Aorta (tissue), 5 donors: Measurements from ENCODE around the gene FAT2. TPM values are rescaled to one million over a fixed set of nuclear protein-coding genes. Genes with fewer than 3 reads are reported as not detected.

Experiments
- ATAC-seq: fragments of 200-7000 bp; cut with Tn5 transposase; one replicate; pipeline ENCODE4 v1.9.1; 2022; ENCODE audit warnings: moderate library complexity; ENCODE audit not compliant: low FRiP score
- DNase-seq, 2 donors: peaks; one replicate each; pipeline ENCODE4 v3.0.0-alpha.2; 2020
- H3K27ac ChIP-seq, 2 donors: one replicate each; pipeline ENCODE4 v1.5.1; 2013; ENCODE audit warnings: low read length in 2 of 2, mild to moderate bottlenecking in 2 of 2, moderate library complexity in 2 of 2, control low read depth in 1 of 2, inconsistent platforms in 1 of 2, low read depth in 1 of 2
- H3K27me3 ChIP-seq, 2 donors: one replicate each; pipeline ENCODE4 v1.6.1; 2013; ENCODE audit warnings: control low read depth in 1 of 2, low read length in 1 of 2, mild to moderate bottlenecking in 1 of 2, moderate library complexity in 1 of 2; ENCODE audit not compliant: insufficient read depth in 2 of 2, control insufficient read depth in 1 of 2
- H3K36me3 ChIP-seq, 2 donors: one replicate each; pipeline ENCODE4 v1.6.1; 2013; ENCODE audit warnings: control low read depth in 1 of 2, low read length in 1 of 2, mild to moderate bottlenecking in 1 of 2; ENCODE audit not compliant: insufficient read depth in 2 of 2, control insufficient read depth in 1 of 2
- H3K4me1 ChIP-seq, 2 donors: one replicate each; pipeline ENCODE4 v1.6.1; 2013; ENCODE audit warnings: low read length in 2 of 2, control low read depth in 1 of 2, mild to moderate bottlenecking in 1 of 2, moderate library complexity in 1 of 2; ENCODE audit not compliant: insufficient read depth in 2 of 2, control insufficient read depth in 1 of 2
- H3K4me3 ChIP-seq, 2 donors: one replicate each; pipeline ENCODE4 v1.5.1; 2013; ENCODE audit warnings: low read length in 2 of 2, control low read depth in 1 of 2, mild to moderate bottlenecking in 1 of 2
- H3K9me3 ChIP-seq: one replicate; pipeline ENCODE4 v1.6.1; 2013; ENCODE audit warnings: mild to moderate bottlenecking, low read length; ENCODE audit not compliant: control insufficient read depth
- WGBS, 2 donors: extraction: QIAGEN DNeasy Blood & Tissue Kit; methylation state at CpG; one replicate each; pipeline ENCODE4 v1.1.7; 2013; 5-methylcytosine and 5-hydroxymethylcytosine counted together
- intact Hi-C, 2 donors: fragments of 100-400 bp; cut with DNase I; formaldehyde crosslinking; loops; one replicate each; pipeline versions ENCODE4 v1.14.2 to v1.15.0; 2022
- polyA plus RNA-seq, 2 donors: library from polyadenylated mRNA; stranded (reverse); fragments of 200-250 nt; gene quantifications; one replicate each; pipeline ENCODE4 v1.2.3, GENCODE V29; 2013
- total RNA-seq, 2 donors: library from RNA; stranded (reverse); fragmentation: NEBNext Ultra II Directional; extraction: Animal tissue kit (Norgen Biotek cat#: 25700); gene quantifications; one replicate each; pipeline ENCODE4 v1.2.1, GENCODE V29; 2021
- donor health status: healthy with polysubstance abuse.
- donor health status: Bipolar disorder and iron deficiency.
- donor health status: DM: no; HTN: no; CAD: no.
- donor health status: DM: no; HTN: no; CAD: no.
- donor health status: DM: yes; HTN: yes; CAD: no.

The FAT2 gene
- total and polyA plus RNA-seq, 4 donors: 0.15 TPM; not detected in 3

DNA sequence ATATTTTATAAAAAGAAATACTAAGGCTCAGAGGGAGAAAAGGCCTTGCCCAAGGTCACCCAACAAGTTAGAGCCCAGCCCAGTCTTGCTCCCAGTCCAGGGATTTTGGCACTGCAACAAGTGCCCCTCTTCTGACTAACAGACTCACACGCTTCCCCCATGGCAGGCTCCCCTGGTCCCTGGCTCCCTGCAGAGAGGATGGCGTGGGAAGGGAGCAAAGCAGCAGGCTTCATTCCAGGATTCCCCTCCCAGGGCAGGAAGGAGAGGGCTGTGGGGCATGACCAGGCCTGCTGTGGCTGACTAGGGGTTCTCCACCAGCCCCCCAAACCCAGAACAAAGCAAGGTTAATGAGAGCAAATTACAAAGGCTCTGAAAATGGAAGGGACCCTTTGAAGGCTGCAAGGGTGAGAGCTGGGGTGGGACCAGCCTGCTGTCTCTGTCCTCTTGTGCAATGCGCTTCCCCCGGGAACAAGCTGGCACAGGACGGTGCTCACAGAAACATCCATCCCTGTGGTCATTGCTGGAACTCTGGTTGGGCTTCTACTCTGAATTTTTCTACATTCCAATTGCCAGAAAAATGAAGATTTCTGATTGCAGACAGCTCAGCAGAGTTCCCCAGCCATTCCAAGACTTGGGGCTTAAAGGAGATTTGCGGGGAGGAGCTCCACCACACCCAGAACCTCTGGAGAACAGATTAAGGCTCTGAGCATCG, 37.1 kb upstream of the FAT2 start:
- WGBS, 2 donors: 40 to 42% methylated on average over 7 of the region's 7 CpGs
- no peak overlapping the region for H3K4me3 ChIP-seq
- H3K36me3 ChIP-seq: no peaks in the 10 kb centered on the region
- peak; percentile 46 for ATAC-seq
- no peaks in the 10 kb centered on the region for H3K9me3 ChIP-seq
- no peaks in the 10 kb centered on the region for H3K4me1 ChIP-seq
- H3K27me3 ChIP-seq: no peaks in the 10 kb centered on the region
- peak; percentile 57 to 81 for DNase-seq
- intact Hi-C loops: no loop called here
- H3K27ac ChIP-seq: no peak overlapping the region

DNA sequence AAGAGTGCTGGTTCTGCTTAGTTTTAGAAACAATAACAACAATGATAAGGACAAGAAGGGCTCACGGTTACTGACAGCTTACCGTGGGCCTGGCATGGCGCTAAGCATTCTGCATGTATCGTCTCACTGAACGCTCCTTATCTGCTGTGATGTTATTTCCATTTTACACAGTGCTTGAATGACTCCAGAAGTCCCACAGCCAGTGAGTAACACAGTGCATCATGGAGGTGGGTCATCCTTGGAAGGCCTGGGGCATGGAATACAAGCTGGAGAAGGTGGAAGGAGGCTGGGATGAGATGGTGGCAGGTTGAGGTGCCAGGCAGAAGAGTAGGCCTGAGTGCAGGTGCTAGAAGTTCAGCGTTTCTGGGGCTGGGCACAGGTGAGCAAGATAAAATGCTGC, 36.5 kb upstream of the FAT2 start:
- Histone ChIP-seq H3K4me1 (no peaks in the 10 kb centered on the region), H3K9me3 (no peaks in the 10 kb centered on the region), H3K36me3 (no peaks in the 10 kb centered on the region), H3K27ac (no peak overlapping the region), H3K27me3 (no peaks in the 10 kb centered on the region), H3K4me3 (no peak overlapping the region)
- no peak for ATAC-seq
- WGBS, 2 donors: 82 to 83% methylated on average over 6 of the region's 6 CpGs
- no peak for DNase-seq
- intact Hi-C loops: no loop called here

GRCh38 chr5:151625285-151625684, 34.2 kb upstream of the FAT2 start:
- DNase-seq (no peak), ATAC-seq (no peak)
- no peak overlapping the region for H3K27ac ChIP-seq

DNA sequence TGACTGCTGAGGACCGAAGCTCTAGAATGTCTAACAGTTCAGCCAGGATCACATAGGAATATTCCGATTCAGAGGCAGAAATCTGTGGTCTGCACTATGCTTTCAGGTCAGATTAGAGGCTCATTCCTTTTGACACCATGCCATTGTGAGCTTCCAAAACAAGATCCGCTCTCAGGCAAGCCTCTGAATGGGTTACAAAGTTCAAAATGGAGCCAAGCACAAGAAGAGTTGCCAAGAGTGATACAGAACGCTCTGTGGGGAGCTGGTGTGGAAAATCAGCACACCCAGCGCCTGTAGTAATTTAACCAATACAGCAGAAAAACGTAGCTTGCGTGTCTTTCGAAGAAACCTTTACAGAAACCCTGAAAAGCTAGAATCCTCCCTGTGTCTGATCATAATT, 33.3 kb upstream of the FAT2 start:
- no peaks in the 10 kb centered on the region for H3K27me3 ChIP-seq
- no peaks in the 10 kb centered on the region for H3K9me3 ChIP-seq
- DNase-seq (no peak), ATAC-seq (no peak)
- WGBS, 2 donors: 48 to 53% methylated on average over 8 of the region's 8 CpGs
- no peaks in the 10 kb centered on the region for H3K4me1 ChIP-seq
- H3K27ac ChIP-seq: no peak overlapping the region
- no peaks in the 10 kb centered on the region for H3K36me3 ChIP-seq
- intact Hi-C loops: no loop called here
- no peak overlapping the region for H3K4me3 ChIP-seq

More at GRCh38 chr5:151625285-151625684, 34.2 kb upstream of the FAT2 start:
- Histone ChIP-seq H3K4me3 (no peak overlapping the region), H3K27me3 (no peaks in the 10 kb centered on the region), H3K4me1 (no peaks in the 10 kb centered on the region), H3K9me3 (no peaks in the 10 kb centered on the region), H3K36me3 (no peaks in the 10 kb centered on the region)
- intact Hi-C loops: no loop called here
- WGBS, 2 donors: 86 to 88% methylated on average over 9 of the region's 9 CpGs

GRCh38 chr5:151622367-151623088, 31.4 kb upstream of the FAT2 start:
- no peak for DNase-seq
- 90 to 93% methylated on average over 12 of the region's 12 CpGs for WGBS, 2 donors
- intact Hi-C loops: no loop called here
- no peak overlapping the region for H3K4me3 ChIP-seq
- H3K4me1 ChIP-seq: no peaks in the 10 kb centered on the region
- H3K27ac ChIP-seq: no peak overlapping the region
- H3K9me3 ChIP-seq: no peaks in the 10 kb centered on the region
- no peaks in the 10 kb centered on the region for H3K27me3 ChIP-seq
- no peaks in the 10 kb centered on the region for H3K36me3 ChIP-seq
- no peak for ATAC-seq

- no peaks in the 10 kb centered on the region for H3K9me3 ChIP-seq
- H3K4me3 ChIP-seq: no peak overlapping the region
- ATAC-seq (no peak), DNase-seq (no peak)
- no peak overlapping the region for H3K27ac ChIP-seq
- no peaks in the 10 kb centered on the region for H3K4me1 ChIP-seq
- no peaks in the 10 kb centered on the region for H3K27me3 ChIP-seq
- intact Hi-C loops: no loop called here
- no peaks in the 10 kb centered on the region for H3K36me3 ChIP-seq
- 87 to 91% methylated on average over 6 of the region's 6 CpGs for WGBS, 2 donors
These were observed 29.3 kb upstream of the FAT2 start for GRCh38 chr5:151620461-151620840.

DNA sequence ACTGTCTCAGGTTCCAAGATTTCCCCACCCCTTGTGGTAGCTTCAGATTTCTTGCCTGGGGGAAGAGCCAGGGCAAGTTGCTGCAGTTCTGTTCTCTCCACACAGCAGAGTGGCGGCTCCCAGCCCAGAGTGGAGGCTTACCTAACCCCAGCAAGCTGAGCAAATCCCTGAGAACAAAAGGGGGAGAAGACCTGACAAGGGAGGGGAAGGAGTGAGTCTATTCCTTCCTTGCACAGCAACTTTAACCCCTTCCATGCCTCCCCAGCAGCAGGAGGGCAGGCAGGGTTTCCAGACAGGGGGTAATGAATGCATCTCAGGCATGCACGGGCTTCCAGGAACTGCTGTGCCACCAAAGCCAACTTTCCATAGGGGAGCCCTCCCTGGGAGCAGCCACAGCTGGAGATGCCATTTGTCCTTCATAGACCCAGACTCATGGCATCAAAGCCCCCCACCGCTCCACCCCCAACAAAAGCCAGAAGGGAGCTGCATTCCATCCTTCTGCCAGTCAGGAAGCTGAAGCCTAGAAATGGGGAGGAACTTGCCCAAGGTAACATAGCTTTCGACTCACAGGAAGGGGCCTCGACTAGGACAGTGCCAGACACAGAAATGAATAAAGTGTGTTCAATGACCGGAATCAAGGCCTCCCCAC, 28.8 kb upstream of the FAT2 start:
- H3K4me3 ChIP-seq: no peak overlapping the region
- H3K36me3 ChIP-seq: no peaks in the 10 kb centered on the region

DNA sequence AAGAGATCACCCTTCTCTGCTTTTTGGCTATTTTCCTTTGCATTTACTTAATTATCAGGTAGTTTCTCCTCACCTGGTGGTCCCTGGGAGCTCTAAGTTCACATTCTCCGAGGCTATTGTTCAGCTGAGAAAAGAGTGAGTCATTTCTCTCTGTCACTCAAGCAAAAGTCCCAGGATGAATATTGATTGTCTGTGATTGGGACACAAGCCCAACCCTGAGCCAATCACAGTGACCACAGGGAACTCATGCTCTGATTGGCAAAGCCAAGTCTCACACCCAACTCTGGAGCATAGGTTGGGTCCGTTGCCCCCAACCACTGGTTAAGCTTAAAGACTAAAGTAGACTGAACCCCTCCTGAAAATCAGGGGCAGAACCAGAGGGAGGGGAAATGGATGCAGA, 27.8 kb upstream of the FAT2 start:
- 58 to 68% methylated on average over 2 of the region's 2 CpGs for WGBS, 2 donors
- no peak overlapping the region for H3K4me3 ChIP-seq
- no peaks in the 10 kb centered on the region for H3K4me1 ChIP-seq
- H3K9me3 ChIP-seq: no peaks in the 10 kb centered on the region
- DNase-seq (no peak), ATAC-seq (no peak)
- no peaks in the 10 kb centered on the region for H3K27me3 ChIP-seq
- H3K36me3 ChIP-seq: no peaks in the 10 kb centered on the region
- no peak overlapping the region for H3K27ac ChIP-seq
- intact Hi-C loops: no loop called here

More for the DNA sequence above, 28.8 kb upstream of the FAT2 start:
- Histone ChIP-seq H3K27ac (no peak overlapping the region), H3K27me3 (no peaks in the 10 kb centered on the region), H3K4me1 (no peaks in the 10 kb centered on the region), H3K9me3 (no peaks in the 10 kb centered on the region)
- 75% methylated on average over 6 of the region's 6 CpGs for WGBS, 2 donors
- no peak for DNase-seq
- intact Hi-C loops: no loop called here
- no peak for ATAC-seq
